WTC11 (cell line): ENCODE results near the gene FCRL6. TPM values are rescaled to one million over a fixed set of nuclear protein-coding genes. Genes with fewer than 3 reads are reported as not detected.

Experiments
- ATAC-seq: fragments of 200-7000 bp; cut with Tn5 transposase; 2 replicates; pipeline ENCODE4 v1.10.0; 2021; ENCODE audit warnings: mild to moderate bottlenecking, moderate library complexity
- CTCF ChIA-PET: fragments of 300-600 bp; sonication (Branson Sonifier 250); formaldehyde crosslinking; loops from one replicate; lab custom pipeline; 2021; ENCODE audit warnings: antibody characterized with exemption; lab: Charles Lee
- POLR2A ChIA-PET: fragments of 350-600 bp; sonication (Branson Sonifier 250); formaldehyde crosslinking; loops from one replicate; lab custom pipeline; 2021; ENCODE audit warnings: antibody characterized with exemption; lab: Charles Lee
- DNase-seq: peaks from one replicate; pipeline ENCODE4 v3.0.0; 2021; ENCODE audit warnings: low spot score
- H3K27ac Mint-ChIP-seq: 2 replicates; pipeline ENCODE4 v1.8.0; 2021; ENCODE audit warnings: mixed read lengths
- H3K27me3 Mint-ChIP-seq: 2 replicates; pipeline ENCODE4 v1.8.0; 2021; ENCODE audit warnings: low read depth, mild to moderate bottlenecking, moderate library complexity, mixed read lengths
- H3K36me3 Mint-ChIP-seq: 2 replicates; pipeline ENCODE4 v1.8.0; 2021; ENCODE audit warnings: mixed read lengths
- H3K4me1 Mint-ChIP-seq: 2 replicates; pipeline ENCODE4 v1.8.0; 2022; ENCODE audit warnings: mixed read lengths
- H3K4me3 Mint-ChIP-seq: 2 replicates; pipeline ENCODE4 v1.8.0; 2021; ENCODE audit warnings: mild to moderate bottlenecking, moderate library complexity, mixed read lengths
- H3K9me3 Mint-ChIP-seq: 2 replicates; pipeline ENCODE4 v1.8.0; 2021; ENCODE audit warnings: mixed read lengths
- ESRRA ChIP-seq: sonication (generic); formaldehyde crosslinking; IDR thresholded peaks from 2 replicates; pipeline ENCODE4 v1.8.1; 2022; ENCODE audit warnings: mild to moderate bottlenecking, missing genetic modification reagents, borderline replicate concordance
- HMGA2 ChIP-seq: fragments of 250-450 bp; sonication (Bioruptor Pico); IDR thresholded peaks from 2 replicates; pipeline ENCODE4 v1.4.0; 2021; ENCODE audit warnings: mild to moderate bottlenecking, moderate library complexity
- JAZF1 ChIP-seq: fragments of 250-450 bp; sonication (Bioruptor Pico); IDR thresholded peaks from 2 replicates; pipeline ENCODE4 v1.9.0; 2021; ENCODE audit warnings: moderate library complexity, mild to moderate bottlenecking, inconsistent platforms
- MAX ChIP-seq: sonication (generic); formaldehyde crosslinking; IDR thresholded peaks from 2 replicates; pipeline ENCODE4 v1.8.0; 2022; ENCODE audit warnings: mild to moderate bottlenecking, missing genetic modification reagents
- NFATC4 ChIP-seq: fragments of 250-450 bp; sonication (Bioruptor Pico); IDR thresholded peaks from 2 replicates; pipeline ENCODE4 v1.9.0; 2021; ENCODE audit warnings: mild to moderate bottlenecking
- NFYB ChIP-seq: sonication (generic); formaldehyde crosslinking; conservative IDR thresholded peaks from 2 replicates; pipeline ENCODE4 v1.8.0; 2022; ENCODE audit warnings: low read depth, missing genetic modification reagents
- NR3C1 ChIP-seq: sonication (generic); formaldehyde crosslinking; conservative IDR thresholded peaks from 2 replicates; pipeline ENCODE4 v1.8.1; 2023; ENCODE audit warnings: low read depth, mild to moderate bottlenecking, missing genetic modification reagents
- PREB ChIP-seq: sonication (generic); formaldehyde crosslinking; IDR thresholded peaks from 2 replicates; pipeline ENCODE4 v1.8.1; 2022; ENCODE audit warnings: mild to moderate bottlenecking, missing genetic modification reagents, moderate library complexity, borderline replicate concordance
- RELA ChIP-seq: sonication (generic); formaldehyde crosslinking; IDR thresholded peaks from 2 replicates; pipeline ENCODE4 v1.8.1; 2022; ENCODE audit warnings: missing genetic modification reagents, mild to moderate bottlenecking, borderline replicate concordance
- SP1 ChIP-seq: sonication (generic); formaldehyde crosslinking; conservative IDR thresholded peaks from 2 replicates; pipeline ENCODE4 v1.8.1; 2022; ENCODE audit warnings: missing genetic modification reagents
- TCF7 ChIP-seq: sonication (generic); formaldehyde crosslinking; IDR thresholded peaks from 2 replicates; pipeline ENCODE4 v1.8.0; 2022; ENCODE audit warnings: mild to moderate bottlenecking, low read depth, missing genetic modification reagents, moderate library complexity
- TP53 ChIP-seq: sonication (generic); formaldehyde crosslinking; IDR thresholded peaks from 2 replicates; pipeline ENCODE4 v1.8.1; 2023; ENCODE audit warnings: mild to moderate bottlenecking, missing genetic modification reagents
- ZNF121 ChIP-seq: sonication (generic); formaldehyde crosslinking; IDR thresholded peaks from 2 replicates; pipeline ENCODE4 v1.8.0; 2023; ENCODE audit warnings: missing genetic modification reagents
- ZNF219 ChIP-seq: sonication (generic); formaldehyde crosslinking; IDR thresholded peaks from 2 replicates; pipeline ENCODE4 v1.8.0; 2023; ENCODE audit warnings: missing genetic modification reagents, mild to moderate bottlenecking, borderline replicate concordance
- ZNF232 ChIP-seq: sonication (generic); formaldehyde crosslinking; IDR thresholded peaks from 2 replicates; pipeline ENCODE4 v1.8.0; 2022; ENCODE audit warnings: mild to moderate bottlenecking, missing genetic modification reagents
- ZNF263 ChIP-seq: sonication (generic); formaldehyde crosslinking; IDR thresholded peaks from 2 replicates; pipeline ENCODE4 v1.8.1; 2022; ENCODE audit warnings: low read depth, mild to moderate bottlenecking, moderate library complexity, missing genetic modification reagents
- ZNF396 ChIP-seq: fragments of 250-450 bp; sonication (Bioruptor Pico); IDR thresholded peaks from 2 replicates; pipeline ENCODE4 v1.8.0; 2021; ENCODE audit warnings: mild to moderate bottlenecking, moderate library complexity, borderline replicate concordance
- ZNF416 ChIP-seq: fragments of 250-450 bp; sonication (Bioruptor Pico); IDR thresholded peaks from 2 replicates; pipeline ENCODE4 v1.9.0; 2021; ENCODE audit warnings: mild to moderate bottlenecking, inconsistent platforms
- total RNA-seq: library from RNA; stranded (reverse); gene quantifications from 3 replicates; pipeline ENCODE4 v1.2.3, GENCODE V29; 2021
- TF ChIP-seq, protein P1 (sequence below): sonication (generic); formaldehyde crosslinking; IDR thresholded peaks from 2 replicates; pipeline ENCODE4 v1.8.1; 2022; ENCODE audit warnings: low read depth, mild to moderate bottlenecking, moderate library complexity, missing genetic modification reagents, borderline replicate concordance
- TF ChIP-seq, protein P2 (sequence below): sonication (generic); formaldehyde crosslinking; IDR thresholded peaks from 2 replicates; pipeline ENCODE4 v1.8.1; 2023; ENCODE audit warnings: mild to moderate bottlenecking, moderate library complexity, missing genetic modification reagents

Gene FCRL6
- total RNA-seq, 1 experiment from 2014 or later = not detected

- ATAC-seq (no peak), DNase-seq (no peak)
- ChIA-PET CTCF (interaction anchor here (0.6 to 2.1 kb wide), 17 partner anchors 8 to 156 kb away, joined by 3 to 11 read pairs (median 3); partner anchors contain the start of gene DUSP23), POLR2A (no interaction called here)
- TF ChIP-seq, protein P1, sequence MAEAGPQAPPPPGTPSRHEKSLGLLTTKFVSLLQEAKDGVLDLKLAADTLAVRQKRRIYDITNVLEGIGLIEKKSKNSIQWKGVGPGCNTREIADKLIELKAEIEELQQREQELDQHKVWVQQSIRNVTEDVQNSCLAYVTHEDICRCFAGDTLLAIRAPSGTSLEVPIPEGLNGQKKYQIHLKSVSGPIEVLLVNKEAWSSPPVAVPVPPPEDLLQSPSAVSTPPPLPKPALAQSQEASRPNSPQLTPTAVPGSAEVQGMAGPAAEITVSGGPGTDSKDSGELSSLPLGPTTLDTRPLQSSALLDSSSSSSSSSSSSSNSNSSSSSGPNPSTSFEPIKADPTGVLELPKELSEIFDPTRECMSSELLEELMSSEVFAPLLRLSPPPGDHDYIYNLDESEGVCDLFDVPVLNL = no peak
- peaks cover 37% of the 10 kb centered on the region for H3K27me3 Mint-ChIP-seq
- no peaks in the 10 kb centered on the region for H3K36me3 Mint-ChIP-seq
- no peaks in the 10 kb centered on the region for H3K9me3 Mint-ChIP-seq
- no peak overlapping the region for H3K4me3 Mint-ChIP-seq
- no peak overlapping the region for H3K27ac Mint-ChIP-seq
- peaks cover 6% of the 10 kb centered on the region for H3K4me1 Mint-ChIP-seq
These were observed 49.2 kb downstream of the FCRL6 start for GRCh38 chr1:159851407-159851806.

DNA sequence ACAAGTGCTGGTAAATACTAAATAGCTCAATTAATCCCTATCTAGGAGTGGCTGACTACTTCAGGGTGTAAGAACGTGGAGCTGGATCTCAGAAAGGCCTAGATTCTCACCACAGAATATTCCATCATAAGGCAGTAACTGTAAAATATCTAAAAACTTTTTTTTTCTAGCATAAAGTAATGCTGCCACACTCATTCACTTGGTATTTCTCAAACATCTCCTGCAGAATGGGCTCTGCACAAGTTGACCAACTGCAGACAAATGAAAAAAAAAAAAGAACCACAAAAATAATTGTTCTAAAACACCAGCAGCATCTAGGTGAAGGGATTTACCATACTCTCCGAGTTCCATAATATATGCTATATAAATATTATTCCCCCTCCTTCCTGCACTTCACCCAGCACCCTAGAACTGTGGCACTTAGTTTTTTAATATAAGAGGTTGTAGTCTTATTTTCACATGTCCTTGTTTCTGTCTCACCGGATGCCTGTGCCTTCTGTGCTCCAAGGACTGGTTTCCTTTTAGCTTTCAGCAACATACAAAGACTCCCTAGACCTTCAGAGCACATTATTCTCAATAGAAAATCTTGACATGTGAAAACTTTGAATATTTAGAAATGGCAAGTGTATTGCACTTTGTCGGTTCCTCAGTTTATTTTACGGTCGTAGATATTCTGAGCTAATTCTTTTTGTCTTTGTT lies 51.4 kb downstream of the FCRL6 start:
- no peaks in the 10 kb centered on the region for H3K36me3 Mint-ChIP-seq
- POLR2A ChIA-PET = interaction anchor here (1.9 kb wide), 1 partner anchor 13 kb away, joined by 5 read pairs; no protein-coding TSS in a partner anchor

GRCh38 chr1:159854116-159854692 lies 52.0 kb downstream of the FCRL6 start:
- no peaks in the 10 kb centered on the region for H3K9me3 Mint-ChIP-seq
- no peak overlapping the region for H3K27ac Mint-ChIP-seq
- peaks cover 46% of the 10 kb centered on the region for H3K27me3 Mint-ChIP-seq
- no peak for TF ChIP-seq ZNF219 (CRISPR knock-in tag)
- TF ChIP-seq TCF7 (CRISPR knock-in tag) = no peak
- TF ChIP-seq ZNF416 = no peak
- peak; percentile 54; the same call in 1 of the 2 replicates for TF ChIP-seq TP53 (CRISPR knock-in tag)
- no peak for TF ChIP-seq ZNF396 (CRISPR knock-in tag)
- H3K36me3 Mint-ChIP-seq = no peaks in the 10 kb centered on the region
- H3K4me1 Mint-ChIP-seq = peaks cover 6% of the 10 kb centered on the region
- CTCF ChIA-PET = interaction anchor here (0.6 to 3.2 kb wide), 12 partner anchors 10 to 153 kb away, joined by 3 to 17 read pairs (median 4); no protein-coding TSS in a partner anchor
- H3K4me3 Mint-ChIP-seq = peak overlapping the region; percentile 87
- peak; percentile 67 for DNase-seq
- peak; percentile 79 for ATAC-seq
- POLR2A ChIA-PET = no interaction called here

More for the DNA sequence above, 51.4 kb downstream of the FCRL6 start:
- Mint-ChIP-seq H3K27me3 (peaks cover 46% of the 10 kb centered on the region), H3K9me3 (no peaks in the 10 kb centered on the region), H3K27ac (no peak overlapping the region), H3K4me3 (peak overlapping the region; percentile 87), H3K4me1 (peaks cover 6% of the 10 kb centered on the region)
- no peak for DNase-seq
- no peak for ATAC-seq
- no peak for TF ChIP-seq ZNF121
- TF ChIP-seq, protein P2, sequence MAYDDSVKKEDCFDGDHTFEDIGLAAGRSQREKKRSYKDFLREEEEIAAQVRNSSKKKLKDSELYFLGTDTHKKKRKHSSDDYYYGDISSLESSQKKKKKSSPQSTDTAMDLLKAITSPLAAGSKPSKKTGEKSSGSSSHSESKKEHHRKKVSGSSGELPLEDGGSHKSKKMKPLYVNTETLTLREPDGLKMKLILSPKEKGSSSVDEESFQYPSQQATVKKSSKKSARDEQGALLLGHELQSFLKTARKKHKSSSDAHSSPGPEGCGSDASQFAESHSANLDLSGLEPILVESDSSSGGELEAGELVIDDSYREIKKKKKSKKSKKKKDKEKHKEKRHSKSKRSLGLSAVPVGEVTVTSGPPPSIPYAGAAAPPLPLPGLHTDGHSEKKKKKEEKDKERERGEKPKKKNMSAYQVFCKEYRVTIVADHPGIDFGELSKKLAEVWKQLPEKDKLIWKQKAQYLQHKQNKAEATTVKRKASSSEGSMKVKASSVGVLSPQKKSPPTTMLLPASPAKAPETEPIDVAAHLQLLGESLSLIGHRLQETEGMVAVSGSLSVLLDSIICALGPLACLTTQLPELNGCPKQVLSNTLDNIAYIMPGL (CRISPR knock-in tag) = no peak
- TF ChIP-seq JAZF1 (CRISPR knock-in tag) = no peak
- no peak for TF ChIP-seq HMGA2 (CRISPR knock-in tag)
- no peak for TF ChIP-seq TP53 (CRISPR knock-in tag)
- TF ChIP-seq ZNF263 = no peak
- no peak for TF ChIP-seq PREB (CRISPR knock-in tag)
- no peak for TF ChIP-seq ZNF232 (CRISPR knock-in tag)
- CTCF ChIA-PET = interaction anchor here (0.6 to 3.2 kb wide), 12 partner anchors 9 to 154 kb away, joined by 3 to 17 read pairs (median 4); no protein-coding TSS in a partner anchor

DNA sequence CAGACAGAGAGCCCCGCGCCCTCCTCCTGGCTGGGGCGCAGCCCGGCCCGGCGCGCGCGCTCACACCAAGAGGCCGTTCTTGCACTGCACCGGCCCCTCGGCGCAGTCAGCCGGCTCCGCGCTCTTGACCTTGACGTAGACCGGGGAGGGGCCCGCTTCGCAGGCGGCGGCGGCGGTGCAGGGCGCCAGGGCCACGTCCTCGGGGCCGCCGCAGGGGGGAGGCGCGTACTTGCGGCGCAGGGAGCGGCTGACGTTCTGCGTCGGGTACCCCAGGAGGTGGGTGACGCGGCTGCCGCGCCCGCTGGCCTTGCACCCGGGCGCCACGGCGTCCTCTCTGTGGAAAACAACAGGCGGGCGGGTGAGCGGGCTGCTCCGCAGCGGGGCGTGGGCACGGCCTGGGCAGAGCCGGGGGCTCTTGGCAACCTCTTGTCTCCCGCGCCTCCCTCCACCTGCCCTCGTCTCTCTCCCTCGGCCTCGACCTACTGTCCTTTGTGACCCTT lies 52.6 kb downstream of the FCRL6 start:
- no peak overlapping the region for H3K27ac Mint-ChIP-seq
- no peaks in the 10 kb centered on the region for H3K36me3 Mint-ChIP-seq
- peak; percentile 83 for ATAC-seq
- peaks cover 46% of the 10 kb centered on the region for H3K27me3 Mint-ChIP-seq
- no peaks in the 10 kb centered on the region for H3K9me3 Mint-ChIP-seq
- peak overlapping the region; percentile 87 for H3K4me3 Mint-ChIP-seq
- ChIA-PET CTCF (interaction anchor here (0.9 to 3.2 kb wide), 8 partner anchors 18 to 152 kb away, joined by 3 to 17 read pairs (median 6); no protein-coding TSS in a partner anchor), POLR2A (no interaction called here)
- DNase-seq = peak; percentile 68
- peaks cover 6% of the 10 kb centered on the region for H3K4me1 Mint-ChIP-seq
- TF ChIP-seq RELA (peak; percentile 33; the same call in 1 of the 2 replicates), NFATC4 (CRISPR knock-in tag) (no peak), ZNF121 (no peak), ZNF232 (CRISPR knock-in tag) (no peak), NR3C1 (CRISPR knock-in tag) (0 out of 2 replicates have a peak, but pooled peaks have one; percentile 49), ZNF416 (no peak), TP53 (CRISPR knock-in tag) (0 out of 2 replicates have a peak, but pooled peaks have one; percentile 35), MAX (CRISPR knock-in tag) (no peak), ESRRA (CRISPR knock-in tag) (0 out of 2 replicates have a peak, but pooled peaks have one; percentile 45), NFYB (CRISPR knock-in tag) (no peak), SP1 (CRISPR knock-in tag) (peak; percentile 43; the same call in 1 of the 2 replicates), ZNF263 (no peak)
- TF ChIP-seq, protein P2 (CRISPR knock-in tag) = peak; percentile 63; the same call in 1 of the 2 replicates
